Hair follicle dermal papilla cell (primary cell): ENCODE data around the gene TRIM38. TPM values are rescaled to one million over a fixed set of nuclear protein-coding genes. Genes with fewer than 3 reads are reported as not detected.

Experiments
- small RNA-seq: library from RNA; depleted of rRNA; stranded (forward); fragments of <200 nt; gene quantifications from one replicate; pipeline ENCODE3, GENCODE V24; 2012
- total RNA-seq: library from RNA; depleted of rRNA; stranded (reverse); fragments of >200 nt; gene quantifications from 2 replicates; pipeline ENCODE4 v1.2.3, GENCODE V29; 2012

TRIM38 gene, protein sequence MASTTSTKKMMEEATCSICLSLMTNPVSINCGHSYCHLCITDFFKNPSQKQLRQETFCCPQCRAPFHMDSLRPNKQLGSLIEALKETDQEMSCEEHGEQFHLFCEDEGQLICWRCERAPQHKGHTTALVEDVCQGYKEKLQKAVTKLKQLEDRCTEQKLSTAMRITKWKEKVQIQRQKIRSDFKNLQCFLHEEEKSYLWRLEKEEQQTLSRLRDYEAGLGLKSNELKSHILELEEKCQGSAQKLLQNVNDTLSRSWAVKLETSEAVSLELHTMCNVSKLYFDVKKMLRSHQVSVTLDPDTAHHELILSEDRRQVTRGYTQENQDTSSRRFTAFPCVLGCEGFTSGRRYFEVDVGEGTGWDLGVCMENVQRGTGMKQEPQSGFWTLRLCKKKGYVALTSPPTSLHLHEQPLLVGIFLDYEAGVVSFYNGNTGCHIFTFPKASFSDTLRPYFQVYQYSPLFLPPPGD
- 10.6 and 11.4 TPM in 2 replicates for total RNA-seq

DNA sequence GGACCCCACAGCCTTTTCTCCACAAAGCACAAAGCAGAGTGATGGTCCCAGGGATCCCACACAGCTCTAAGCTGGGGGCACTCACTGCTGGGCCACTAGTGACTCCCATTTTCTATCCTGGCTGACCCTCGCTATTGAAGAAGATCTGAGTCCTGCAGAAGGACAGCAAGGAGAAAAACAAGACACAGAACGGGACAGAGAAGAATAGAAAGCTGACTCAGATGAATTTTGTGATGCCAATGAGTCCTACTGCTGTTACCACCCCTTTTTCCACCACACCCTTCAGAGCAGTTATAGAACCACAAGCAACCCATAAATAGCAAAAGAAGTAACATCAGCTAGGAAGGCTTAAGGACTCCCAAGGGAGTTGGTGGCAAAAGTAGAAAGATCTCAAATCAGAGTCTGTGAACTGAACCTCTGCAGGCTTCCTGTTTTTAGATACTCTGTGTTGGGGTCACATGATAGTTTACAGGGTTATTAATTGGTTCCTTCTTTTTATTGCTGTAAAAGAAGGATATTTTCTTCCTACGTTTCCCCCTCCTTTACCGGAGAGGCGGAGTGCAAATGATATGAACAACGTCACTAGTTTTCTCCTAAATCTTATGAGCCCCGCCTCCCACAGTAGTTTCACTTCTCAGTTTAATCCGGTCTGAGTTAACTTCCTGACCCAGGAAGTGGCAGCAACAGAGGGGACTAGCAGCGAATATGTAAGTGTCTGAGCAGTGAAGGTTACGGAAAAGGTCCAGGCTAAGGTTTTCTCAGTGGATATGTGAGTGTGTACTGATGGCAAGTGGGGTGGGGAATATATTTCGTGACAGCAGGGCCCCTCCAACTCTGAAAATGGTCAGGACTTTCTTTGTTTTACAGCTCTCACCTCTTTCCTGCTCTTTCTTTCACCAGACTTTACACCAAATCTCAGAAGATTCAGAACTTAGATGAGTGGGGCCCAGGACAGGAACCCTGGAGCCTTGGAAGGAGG is at the start of gene TRIM38:
TSS of gene TRIM38 (plus strand) at position 654 of the 979 bp plus-strand sequence. CDS start 3,721 bp downstream, outside the sequence.

DNA sequence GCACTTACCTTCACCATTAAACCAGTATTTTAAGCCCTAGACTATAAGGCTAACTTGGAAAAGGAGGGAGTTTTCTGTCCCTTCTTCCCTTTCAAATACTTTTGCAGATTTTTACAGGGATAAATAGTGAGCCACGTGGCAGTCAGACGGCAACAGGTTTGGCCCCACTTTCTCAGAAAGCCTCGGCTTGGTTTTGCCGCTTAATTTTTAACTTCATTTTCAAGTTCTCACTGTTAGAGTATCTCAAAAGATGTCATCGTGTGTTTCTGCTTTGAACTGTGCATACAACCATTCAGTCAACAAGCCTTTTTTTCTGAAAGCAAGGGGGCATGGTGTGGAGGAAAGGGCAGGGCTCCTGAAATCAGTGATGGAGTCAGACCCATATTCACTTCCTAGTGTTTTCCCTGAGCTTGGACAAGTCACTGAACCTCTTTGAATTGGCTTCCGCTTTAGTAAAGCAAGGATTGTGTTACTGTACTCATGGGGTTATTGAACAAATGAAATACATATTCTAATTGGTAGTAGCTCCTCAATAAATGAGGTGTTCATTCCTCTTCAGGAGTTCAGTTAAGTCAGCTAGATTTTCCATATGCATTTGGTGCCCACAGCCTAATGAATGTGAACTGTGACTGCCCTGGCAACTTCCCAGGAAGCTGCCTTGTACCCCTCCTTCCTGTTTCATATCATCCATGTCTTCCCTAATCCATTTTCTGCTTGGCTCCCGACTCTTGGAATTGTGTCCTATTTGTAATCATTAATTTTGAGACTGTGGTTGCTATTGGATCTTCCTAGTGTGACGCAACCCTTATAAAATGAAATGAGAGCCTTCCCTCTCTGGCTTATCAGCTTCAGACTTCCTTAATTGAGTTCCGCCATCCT is 31.8 kb upstream of the TRIM38 start, which contains the start of gene SLC17A2:
TSS of gene SLC17A2 (minus strand) at position 160 of the 879 bp plus-strand sequence. CDS start 4,895 bp downstream, outside the sequence.

Small RNAs within 50 kb of the gene (small RNA-seq; reads per million reads assigned to genes)
- gene HIST1H1PS2 = not detected

Other genes starting within 250 kb of the TRIM38 start
- gene SLC17A4, start 208.1 kb upstream of the TRIM38 start, total RNA-seq = not detected in 2 replicates
- gene SLC17A1, start 130.8 kb upstream of the TRIM38 start, total RNA-seq = not detected in 2 replicates
- not detected in 2 replicates for gene SLC17A3, start 88.6 kb upstream of the TRIM38 start, total RNA-seq
- gene SLC17A2, start 32.1 kb upstream of the TRIM38 start, total RNA-seq = not detected in 2 replicates
- gene HFE, start 124.6 kb downstream of the TRIM38 start, total RNA-seq = 18.1 and 25.2 TPM in 2 replicates